HG02678 (cell line): ENCODE results near the gene FAM90A26.
A peak's percentile ranks its signal among the peaks of the same experiment; 100 is the strongest.
"Not testable (repeated sequence)": the region's sequence is repeated elsewhere in the genome, so short reads cannot be mapped to it uniquely, and the experiment has no call there.

Source experiments
- ATAC-seq: cut with Tn5 transposase; IDR thresholded peaks from one replicate; pipeline ENCODE4 v1.9.1; 2021; ENCODE audit warnings: mild to moderate bottlenecking, moderate library complexity; ENCODE audit not compliant: unreplicated experiment

Gene FAM90A26

DNA sequence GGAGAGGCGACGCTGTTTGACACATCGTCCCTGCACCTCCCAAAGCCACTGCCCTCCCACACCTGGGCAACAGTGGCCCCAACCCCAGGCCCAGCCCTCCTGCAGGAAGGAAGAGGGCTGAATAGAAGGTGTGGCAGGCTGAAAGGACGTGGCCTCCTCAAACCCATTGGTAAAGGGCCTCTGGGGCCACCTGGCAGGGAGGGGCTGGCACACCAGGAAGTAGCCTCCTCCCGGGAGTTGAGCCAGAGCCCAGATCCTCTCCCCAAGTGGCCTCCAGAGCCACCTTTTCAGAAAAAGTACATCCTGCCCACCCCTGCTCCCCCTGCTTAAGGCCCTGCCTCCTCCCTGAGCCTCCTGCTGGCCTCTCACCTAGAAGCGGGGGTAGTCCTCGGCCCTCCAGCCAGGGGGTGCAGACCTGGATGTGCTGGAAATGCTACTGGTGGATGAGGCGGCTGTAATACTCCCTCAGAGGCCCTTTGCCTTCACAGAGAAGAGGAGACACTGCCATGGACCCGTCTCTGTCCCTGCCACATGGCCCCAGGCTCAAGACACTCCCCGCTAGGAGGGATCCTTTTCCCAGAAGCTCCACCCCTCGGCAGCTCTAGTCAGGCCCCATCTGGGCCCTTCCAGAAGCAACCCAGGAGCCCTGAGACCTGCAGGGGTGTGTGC, at the start of gene FAM90A26:
Gene FAM90A26 (plus strand): TSS at position 619 of the 669 bp plus-strand sequence. CDS start 2,764 bp downstream, outside the sequence.
- not testable (repeated sequence) for ATAC-seq

- not testable (repeated sequence) for ATAC-seq
Measured at GRCh38 chr4:9122711-9123110, 47.5 kb upstream of the FAM90A26 start.

DNA sequence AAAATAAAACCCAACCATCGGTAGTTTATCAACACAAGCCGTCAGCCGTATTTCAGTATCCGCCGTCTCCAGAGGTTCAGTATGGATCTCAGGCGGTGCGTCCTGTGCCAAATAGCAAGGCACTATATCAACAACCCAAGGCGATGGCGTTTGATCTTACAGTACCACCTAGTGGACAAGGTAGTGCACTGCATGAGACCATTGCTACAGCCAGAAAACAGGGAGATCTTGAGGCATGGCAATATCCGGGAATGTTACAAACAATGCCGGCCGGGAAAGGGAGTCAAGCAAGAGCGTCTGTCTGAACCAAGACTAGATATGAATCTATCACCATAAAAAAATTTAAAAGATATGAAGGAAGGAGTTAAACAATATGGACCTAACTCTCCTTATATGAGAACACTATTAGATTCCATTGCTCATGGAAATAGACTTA, 46.6 kb upstream of the FAM90A26 start:
- ATAC-seq: not testable (repeated sequence)

DNA sequence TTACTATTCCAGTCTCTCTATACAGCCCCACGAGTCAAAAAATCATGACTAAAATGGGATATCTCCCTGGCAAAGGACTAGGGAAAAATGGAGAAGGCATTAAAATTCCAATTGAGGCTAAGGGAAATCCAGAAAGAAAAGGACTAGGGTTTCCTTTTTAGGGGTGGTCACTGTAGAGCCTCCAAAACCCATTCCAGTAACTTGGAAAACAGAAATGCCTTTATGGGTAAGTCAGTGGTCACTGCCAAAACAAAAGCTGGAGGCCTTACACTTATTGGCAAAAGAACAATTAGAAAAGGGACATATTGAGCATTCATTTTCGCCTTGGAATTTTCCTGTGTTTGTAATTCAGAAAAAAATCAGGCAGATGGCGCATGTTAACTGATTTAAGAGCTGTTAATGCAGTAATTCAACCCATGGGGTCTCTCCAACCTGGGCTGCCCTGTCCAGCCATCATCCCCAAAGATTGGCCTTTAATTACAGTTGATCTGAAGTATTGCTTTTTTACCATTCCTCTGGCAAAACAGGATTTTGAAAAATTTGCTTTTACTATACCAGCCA, 44.5 kb upstream of the FAM90A26 start:
- not testable (repeated sequence) for ATAC-seq

DNA sequence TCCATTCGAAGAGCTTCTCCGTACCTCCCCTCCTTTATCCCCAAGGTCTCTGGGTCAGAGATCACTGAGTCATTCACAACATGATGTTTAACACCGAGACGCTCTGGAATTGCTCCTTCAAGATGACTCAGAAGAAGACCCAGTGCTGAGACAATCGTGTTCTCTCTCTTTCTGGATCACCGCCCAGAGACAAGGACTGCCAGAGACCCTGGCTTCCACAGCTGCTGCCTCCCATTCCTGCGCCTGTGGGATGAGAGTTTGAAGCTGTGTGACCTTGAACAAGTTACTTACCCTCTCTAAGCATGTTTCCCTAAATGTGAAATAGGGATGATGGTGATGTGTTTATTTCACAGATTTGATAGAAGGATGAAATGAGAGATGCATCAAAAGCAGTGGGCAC, 38.8 kb upstream of the FAM90A26 start:
- not testable (repeated sequence) for ATAC-seq

DNA sequence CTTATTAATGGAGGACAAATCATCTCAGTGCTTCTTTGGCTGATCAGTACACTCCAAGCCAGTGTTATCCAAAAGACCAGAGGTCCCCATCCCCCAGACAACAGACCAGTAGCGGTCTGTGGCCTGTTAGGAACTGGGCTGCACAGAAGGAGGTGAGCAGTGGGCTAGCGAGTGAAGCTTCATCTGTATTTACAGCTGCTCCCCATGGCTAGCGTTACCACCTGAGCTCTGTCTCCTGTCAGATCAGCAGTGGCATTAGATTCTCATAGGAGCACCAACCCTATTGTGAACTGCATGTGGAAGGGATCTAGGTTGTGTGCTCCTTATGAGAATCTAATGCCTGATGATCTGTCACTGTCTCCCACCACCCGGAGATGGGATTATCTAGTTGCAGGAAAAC, 37.4 kb upstream of the FAM90A26 start:
- ATAC-seq: not testable (repeated sequence)

DNA sequence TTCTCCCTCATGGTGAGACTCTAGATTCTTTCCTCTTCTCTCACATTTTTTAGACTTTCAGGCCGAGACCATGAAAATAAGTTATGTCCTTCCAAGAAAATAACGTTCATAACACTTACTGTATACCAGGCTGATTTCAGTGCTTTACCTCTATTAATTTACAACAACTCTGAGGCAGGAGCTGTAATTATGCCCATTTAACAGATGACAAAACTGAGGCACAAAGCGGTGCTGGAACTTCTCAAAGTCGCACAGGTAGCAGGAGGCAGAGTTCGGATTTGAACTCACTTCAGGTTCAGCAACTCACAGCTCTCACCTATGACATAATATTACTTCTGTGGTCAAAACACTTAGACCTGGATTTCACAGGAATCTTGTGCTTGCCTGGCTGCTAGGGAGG, 36.2 kb upstream of the FAM90A26 start:
- not testable (repeated sequence) for ATAC-seq

DNA sequence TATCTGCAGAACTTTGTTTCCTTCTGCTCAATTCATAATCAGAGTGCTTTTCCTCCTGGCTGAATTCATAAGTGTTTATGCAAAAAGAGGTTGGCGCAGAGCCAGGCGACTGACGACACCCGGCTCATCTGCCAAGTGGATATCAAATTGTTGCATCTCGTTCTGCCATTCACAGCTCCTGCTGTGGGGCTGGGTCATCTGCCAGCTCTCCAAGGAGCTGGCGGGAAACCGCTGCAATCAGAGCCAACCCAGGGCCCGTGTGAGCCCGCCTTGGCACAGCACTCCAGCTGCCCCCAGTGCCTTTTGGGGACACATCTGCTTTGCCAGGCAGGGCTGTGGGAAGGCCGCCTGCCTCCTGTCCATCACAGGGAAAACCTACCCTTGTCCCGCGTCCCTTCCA, 35.7 kb upstream of the FAM90A26 start:
- ATAC-seq: not testable (repeated sequence)

- ATAC-seq: not testable (repeated sequence)
Measured at GRCh38 chr4:9141050-9141449, 29.2 kb upstream of the FAM90A26 start.

GRCh38 chr4:9142786-9143185, 27.4 kb upstream of the FAM90A26 start:
- ATAC-seq: not testable (repeated sequence)

GRCh38 chr4:9143421-9144080, 26.7 kb upstream of the FAM90A26 start:
- no peak for ATAC-seq

DNA sequence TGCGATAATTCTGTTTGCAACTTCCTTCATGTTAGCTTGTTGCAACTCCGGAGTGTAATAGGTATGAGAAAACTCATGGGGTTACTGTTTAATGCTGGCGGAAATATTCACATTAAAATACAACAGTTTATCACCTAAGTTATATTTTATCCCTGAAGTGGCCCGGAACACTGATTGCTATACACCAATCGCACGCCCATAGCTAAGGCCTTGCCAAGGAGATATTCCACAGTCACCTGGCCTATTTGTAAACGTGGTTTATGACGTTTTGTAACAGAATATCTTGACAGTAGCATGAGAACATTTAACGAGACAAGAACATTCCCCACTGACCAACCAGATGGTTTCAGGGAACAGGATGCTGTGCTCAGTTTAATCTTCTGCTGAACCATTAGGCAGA, 23.2 kb upstream of the FAM90A26 start:
- ATAC-seq: no peak

- ATAC-seq: not testable (repeated sequence)
Measured at GRCh38 chr4:9147368-9147767, 22.8 kb upstream of the FAM90A26 start.

- ATAC-seq: not testable (repeated sequence)
Measured at GRCh38 chr4:9148611-9149409, 21.4 kb upstream of the FAM90A26 start.

DNA sequence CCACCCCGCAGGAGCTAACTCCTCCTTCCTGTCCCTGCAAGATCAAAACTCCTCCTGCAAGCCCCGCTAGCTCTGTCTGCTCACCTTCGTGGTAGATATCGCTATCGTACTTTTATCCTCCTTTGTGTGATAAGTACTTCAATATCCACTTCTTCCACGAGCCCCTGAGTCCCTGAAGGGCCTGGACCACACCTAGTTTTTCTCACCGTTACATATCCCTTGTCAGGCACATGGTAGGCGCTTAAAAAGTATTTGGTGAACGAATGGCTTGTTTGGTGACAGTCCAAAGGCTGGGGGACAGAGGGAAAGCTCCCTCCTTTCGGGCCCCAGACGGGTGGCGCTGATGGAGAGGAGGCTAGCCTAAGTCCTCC, 18.4 kb upstream of the FAM90A26 start:
- not testable (repeated sequence) for ATAC-seq

DNA sequence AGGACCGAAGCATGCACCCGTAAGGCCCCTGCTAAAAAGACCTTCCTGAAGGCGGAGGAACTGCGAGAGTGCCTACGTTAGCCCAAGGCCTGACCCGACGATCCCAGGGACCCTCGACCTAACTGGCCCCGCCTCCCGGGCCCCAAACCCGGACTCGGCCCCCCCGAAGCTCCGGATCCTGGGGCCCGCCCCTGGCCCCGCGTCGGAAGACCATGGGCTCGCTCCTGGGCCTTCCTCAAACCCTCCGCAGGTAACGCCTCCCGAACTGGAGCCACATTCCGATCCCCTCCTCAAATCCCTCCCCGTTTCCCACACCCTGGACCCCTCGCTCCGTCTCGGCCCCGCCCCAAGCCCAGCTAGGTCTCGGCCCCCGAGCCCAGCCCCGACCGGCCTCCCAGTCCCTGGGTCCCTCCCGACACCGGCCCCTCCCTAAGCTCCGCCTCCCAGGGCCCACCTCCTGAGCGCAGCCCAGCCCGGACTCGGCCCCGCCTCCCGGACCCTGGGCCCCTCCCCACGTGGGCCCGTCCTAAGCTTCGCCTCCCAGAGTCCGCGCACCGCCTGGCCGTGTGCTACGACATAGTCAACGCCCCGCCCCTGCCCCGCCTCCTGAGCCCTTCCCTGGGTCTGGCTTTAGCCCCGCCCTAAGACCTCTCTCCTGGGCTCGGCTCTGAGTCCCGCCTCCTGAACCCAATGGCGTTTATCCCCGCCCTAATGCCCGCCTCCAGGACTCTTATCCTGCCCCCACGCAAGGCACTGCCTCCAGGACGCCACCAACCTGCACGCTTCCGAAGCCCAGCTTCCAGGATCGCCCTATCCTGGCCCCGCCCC, 17.8 kb upstream of the FAM90A26 start:
- ATAC-seq: peak; percentile 76

DNA sequence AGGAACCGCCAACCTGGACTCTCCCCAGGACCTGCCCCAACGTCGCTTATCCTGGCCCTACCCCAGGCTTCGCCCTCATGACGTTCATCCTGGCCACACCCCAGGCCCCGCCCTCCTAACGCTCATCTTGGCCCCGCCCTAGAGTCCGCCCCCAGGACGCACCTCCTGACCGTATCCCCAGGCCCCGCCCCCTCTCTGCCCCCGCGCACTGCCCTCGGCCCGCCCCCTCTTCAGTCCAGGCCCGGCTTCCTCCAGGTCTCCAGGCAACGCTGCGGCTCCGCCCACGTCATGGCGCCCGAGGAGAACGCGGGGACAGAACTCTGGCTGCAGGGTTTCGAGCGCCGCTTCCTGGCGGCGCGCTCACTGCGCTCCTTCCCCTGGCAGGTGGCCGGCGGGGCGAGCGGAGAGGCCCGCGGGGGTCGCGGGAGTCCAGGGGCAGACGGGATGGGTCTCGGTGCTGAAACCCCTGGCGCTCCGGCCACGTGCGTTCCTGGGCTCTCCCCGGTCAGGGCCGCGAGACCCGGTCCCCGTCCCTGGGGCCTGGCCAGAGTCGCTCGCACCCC, 17.1 kb upstream of the FAM90A26 start:
- peak; percentile 99 for ATAC-seq

DNA sequence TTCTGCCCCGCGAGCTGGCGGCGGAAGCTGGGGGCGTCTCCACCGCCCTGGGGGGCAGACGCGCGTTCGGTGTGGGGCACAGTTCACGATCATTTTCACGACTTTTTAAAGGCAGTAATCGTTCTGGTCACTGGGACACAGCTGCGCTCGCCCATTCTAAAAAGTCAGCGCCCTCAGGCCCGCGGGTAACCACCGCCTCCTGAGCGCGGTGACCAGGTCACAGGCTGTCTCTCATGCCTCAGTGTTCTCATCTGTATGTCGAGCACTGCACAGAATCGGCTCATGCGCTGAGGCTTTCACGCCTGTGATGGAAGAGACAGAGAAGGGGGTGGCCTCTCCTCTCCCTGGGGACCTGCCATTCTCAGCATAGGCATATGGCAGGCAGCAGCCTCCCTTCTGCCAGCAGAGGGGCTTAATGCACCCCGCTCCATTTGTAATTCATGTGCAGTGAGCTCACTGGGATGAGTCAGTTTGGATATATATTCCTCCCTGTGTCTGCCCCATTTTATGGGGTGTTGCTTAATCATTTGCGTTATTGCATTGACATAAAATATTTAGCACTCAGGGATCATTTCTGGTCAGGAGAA, 16.5 kb upstream of the FAM90A26 start:
- not testable (repeated sequence) for ATAC-seq

GRCh38 chr4:9155101-9155886, 14.9 kb upstream of the FAM90A26 start:
- not testable (repeated sequence) for ATAC-seq
